HG02798 (cell line): ENCODE data around the gene MISP.
A peak's percentile ranks its signal among the peaks of the same experiment; 100 is the strongest.
"Not testable (repeated sequence)": the region's sequence is repeated elsewhere in the genome, so short reads cannot be mapped to it uniquely, and the experiment has no call there.

Experiments used
- ATAC-seq: cut with Tn5 transposase; IDR thresholded peaks from one replicate; pipeline ENCODE4 v1.9.1; 2021; ENCODE audit warnings: mild to moderate bottlenecking; ENCODE audit not compliant: unreplicated experiment, poor library complexity

The MISP gene

DNA sequence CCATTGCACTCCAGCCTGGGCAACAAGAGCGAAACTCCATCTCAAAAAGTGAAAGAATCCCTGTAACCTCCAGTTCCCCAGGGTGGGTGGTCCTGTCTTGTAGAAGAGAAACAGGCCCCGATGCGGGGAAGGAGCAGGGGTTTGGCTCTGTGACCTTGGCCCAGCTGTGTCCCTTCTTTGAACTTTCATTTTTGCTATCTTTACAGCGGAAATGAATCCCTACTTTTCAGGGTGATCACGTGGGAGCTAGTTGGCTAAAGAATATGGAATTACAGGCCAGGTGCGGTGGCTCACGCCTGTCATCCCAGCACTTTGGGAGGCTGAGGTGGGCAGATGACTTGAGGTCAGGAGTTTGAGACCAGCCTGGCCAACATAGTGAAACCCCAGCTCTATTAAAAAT is 5.8 kb upstream of the MISP start:
- not testable (repeated sequence) for ATAC-seq

DNA sequence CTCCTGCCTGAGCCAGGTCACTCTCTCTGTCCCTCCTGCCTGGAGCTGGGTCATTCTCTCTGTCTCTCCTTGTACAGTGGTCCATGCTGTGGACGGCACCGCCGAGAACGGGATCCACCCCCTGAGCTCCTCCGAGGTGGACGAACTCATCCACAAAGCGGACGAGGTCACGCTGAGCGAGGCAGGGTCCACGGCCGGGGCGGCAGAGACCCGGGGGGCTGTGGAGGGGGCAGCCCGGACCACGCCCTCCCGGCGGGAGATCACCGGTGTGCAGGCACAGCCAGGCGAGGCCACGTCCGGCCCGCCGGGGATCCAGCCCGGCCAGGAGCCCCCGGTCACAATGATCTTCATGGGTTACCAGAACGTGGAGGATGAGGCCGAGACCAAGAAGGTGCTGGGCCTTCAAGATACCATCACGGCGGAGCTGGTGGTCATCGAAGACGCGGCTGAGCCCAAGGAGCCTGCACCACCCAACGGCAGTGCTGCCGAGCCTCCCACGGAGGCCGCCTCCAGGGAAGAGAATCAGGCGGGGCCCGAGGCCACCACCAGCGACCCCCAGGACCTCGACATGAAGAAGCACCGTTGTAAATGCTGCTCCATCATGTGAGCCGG is 4.6 kb upstream of the MISP start:
- no peak for ATAC-seq

DNA sequence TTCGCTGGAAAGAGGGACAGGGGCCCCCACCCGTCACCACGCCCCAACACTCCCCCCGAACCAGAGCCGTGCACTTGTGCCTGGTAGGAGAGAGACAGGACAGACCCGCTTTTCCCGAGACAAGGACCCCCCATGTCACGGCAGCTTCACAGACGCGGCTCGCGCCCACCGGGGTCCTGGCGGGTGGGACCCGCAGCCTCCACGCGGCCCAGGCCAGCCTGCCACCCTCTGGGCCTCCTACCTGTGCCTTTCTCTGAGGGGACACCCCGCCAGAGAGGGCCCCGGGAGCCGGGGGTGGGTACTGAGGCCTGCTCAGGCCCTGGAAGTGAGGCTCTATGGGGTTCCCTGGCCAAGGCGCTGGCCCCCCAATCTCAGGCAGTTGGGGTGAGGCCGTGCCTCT is 4.0 kb upstream of the MISP start:
- ATAC-seq = no peak

DNA sequence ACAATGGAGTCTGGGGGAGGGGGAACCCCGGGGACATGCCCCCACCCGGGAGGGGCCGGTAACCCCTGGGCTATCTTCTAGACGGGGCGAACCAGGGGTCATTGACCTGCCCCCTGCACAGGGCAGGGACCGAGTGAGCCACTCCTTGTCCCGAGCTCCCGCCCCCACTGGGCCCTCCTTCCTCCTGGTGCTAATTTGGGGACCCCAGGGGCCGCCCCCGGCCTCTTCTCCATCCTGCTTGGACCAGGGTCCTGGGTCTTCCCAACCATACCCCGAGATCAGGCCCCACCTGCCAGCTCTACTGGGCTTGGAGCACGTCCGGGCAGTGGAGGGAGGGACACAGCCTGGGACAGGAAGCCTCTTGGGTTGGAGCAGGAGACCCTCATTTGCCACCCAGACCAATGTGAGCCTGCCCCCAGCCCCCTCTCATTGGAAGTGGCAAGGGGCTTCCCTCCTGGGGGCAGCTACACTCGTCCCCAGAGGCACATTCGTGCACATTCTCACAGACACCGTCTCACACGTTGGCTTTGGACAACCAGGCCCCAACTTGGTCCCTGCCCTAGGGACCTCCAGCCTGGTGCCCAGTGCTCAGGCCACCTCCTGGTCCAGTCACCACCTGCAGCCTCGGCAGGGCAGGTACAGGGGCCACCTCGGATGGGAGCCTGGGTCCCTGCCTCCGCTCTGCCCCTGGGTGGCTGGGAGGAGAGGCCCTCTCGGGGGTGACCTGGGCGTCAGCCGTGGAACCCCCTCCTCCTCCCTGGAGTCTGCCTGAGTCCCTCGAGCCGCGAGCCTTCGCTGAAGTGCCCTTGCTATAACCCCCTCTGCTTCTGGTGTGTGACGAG is 3.3 kb upstream of the MISP start:
- ATAC-seq = no peak

DNA sequence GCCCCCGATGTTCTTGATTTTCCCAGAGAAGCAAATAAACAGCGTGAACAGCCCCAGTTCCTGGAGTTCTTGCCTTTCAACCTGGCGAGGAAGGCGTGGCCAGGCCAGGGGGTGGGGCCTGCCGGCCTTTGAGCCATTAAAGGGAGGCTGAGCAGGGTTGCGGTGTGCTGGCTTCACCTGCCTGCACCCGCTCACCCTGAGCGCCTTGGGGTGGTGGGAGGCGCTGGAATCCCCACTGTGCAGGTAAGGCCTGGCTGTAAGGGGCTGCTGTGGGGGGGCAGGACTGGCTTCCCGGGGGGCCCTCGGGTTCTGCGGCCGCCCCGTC is 2.7 kb upstream of the MISP start:
- no peak for ATAC-seq

DNA sequence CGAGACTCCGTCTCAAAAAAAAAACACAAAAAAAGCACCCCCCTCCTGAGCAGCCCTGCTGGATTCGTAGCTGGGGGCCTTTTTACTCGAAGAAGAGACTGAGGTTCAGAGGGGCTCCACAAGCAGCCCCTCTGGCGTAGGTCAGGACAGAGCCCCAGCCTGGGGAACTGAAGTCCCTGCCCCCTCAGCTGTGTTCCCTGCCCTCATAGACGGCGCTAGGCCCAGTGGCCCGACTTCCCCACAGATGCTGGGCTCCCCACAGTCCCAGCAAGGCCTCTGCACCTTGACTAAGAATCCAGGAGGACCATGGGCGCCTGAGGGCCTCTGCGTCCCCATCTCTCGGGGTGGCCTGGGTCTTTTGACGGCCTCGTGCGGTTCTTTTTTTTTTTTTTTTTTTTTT is 1.1 kb upstream of the MISP start:
- no peak for ATAC-seq

DNA sequence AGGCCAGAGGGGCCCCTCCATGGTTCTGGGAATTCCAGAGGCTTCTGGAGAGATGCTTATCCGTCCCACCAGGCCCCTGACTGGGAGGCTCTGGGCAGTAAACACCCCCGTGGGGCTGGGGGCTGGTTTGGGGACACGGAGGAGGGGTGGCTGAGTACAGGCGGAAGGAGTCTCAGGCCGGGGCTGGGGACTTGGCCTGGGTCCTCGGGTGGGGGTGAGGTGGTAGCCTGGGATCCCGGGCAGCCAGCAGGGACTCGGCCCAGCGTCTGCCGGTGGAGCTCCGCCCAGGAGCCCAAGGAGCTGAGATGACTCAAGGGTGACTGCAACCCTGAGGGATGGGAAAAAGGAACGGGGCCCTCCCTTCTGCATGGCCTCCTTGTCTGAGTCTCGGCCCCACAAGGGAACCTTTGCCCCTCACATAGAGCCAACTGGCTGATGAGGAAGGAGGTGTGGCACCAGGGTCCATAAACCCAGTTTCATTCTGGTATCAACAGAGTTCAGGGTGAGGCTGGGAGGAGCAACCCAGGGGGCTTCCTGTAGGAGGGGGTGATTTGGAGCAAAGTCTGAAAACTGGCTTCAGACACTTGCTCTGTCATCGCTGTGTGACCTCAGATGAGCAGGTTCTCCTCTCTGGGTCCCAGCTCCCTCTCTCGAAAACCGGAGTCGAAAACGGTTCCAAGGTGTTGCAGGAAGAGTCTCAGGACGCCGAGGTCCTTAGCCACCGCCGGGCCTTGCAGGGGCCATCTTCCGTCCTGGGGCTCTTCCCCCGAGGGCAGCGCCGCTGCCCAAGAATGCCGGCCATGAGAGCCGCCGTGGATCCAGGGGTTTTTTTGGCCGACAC is 809 bp downstream of the MISP start:
- ATAC-seq = no peak

DNA sequence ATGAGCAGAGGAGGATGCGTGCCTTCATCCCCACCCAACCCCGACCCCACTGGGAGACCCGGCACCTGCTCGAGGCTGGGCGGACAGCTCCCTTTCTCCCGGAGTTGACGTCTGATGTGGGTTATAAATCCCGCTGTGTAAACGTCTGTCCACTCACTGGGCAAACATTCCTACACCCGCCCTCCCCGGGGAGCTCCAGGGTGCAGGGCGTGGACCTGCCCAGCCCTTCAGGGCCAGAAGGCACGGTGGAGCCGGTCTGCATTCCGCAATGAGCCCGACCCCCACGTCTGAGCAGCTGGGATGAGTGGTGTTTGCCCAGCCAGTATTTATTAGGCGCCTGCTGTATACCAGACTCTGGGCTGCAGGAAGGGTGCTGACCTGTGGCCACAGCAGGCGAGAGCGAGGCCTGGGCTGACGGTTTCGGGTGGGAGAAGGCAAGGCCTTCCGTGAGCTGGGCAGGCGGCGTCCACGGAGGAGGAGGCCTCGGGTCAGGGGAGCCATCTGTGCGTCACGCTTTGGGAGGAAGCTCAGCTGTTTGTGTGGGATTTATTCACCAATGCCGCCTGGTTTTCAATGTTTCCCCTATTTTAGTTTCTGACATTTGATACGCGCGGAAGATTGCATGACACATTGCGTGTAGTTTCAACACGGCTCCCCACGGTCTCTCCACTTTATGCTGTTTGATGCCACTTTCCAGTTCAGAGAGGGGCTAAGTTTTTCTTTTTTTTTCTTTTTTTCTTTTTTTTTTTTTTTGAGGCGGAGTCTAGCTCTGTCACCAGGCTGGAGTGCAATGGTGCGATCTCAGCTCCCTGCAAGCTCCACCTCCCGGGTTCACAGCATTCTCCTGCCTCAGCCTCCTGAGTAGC is 2.0 kb downstream of the MISP start:
- no peak for ATAC-seq

DNA sequence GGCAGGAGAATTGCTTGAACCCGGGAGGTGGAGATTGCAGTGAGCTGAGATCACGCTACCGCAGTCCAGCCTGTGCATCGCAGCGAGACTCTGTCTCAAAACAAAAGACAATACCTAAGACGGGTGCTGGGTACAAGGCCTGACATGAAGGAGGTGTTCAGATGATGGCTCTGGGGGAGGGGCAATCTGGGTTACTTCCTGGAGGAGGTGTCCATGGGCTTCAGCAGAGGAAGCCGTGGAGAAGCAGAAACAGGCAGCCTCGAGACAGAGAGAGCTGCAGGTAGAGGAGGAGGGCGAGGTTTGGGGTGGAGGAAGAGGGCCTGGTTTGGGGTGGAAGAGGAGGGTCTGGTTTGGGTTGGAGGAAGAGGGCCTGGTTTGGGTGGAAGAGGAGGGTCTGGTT is 3.6 kb downstream of the MISP start:
- no peak for ATAC-seq

DNA sequence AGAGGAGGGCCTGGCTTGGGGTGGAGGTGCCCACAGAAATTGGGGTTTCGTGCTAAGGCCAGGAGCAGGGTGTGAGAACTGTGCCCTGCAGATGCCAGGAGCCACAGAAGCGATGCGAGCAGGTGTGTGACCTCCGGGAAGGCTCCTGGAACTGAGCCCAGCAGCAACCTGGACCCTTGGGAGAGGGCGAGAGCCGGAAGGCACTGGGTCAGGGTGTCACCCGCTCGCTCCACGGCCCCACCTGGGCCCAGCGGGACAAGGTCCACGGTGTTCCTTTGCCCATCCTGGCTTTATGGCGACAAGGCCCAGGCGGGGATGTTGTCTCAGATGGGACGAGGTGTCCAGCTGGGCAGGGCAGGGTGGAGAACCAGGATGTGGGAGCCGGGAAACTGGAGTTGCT is 4.2 kb downstream of the MISP start:
- no peak for ATAC-seq

DNA sequence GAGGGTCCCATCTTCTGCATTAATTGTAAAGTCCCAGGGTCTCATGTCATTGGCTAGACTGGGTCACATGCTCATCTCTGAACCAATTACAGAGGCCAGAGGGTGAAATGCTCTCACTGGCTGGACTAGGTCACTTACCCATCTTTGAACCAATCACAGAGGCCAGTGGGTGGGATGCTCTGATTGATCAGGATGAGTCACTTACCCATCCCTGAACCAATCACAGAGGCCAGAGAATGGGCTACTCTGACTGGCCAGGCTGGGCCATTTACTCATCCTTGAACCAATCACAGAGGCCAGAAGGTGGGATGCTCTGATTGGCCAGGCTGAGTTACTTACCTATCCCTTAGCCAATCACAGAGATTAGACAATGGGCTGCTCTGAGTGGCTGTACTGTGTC is 5.3 kb downstream of the MISP start:
- peak; percentile 49 for ATAC-seq

DNA sequence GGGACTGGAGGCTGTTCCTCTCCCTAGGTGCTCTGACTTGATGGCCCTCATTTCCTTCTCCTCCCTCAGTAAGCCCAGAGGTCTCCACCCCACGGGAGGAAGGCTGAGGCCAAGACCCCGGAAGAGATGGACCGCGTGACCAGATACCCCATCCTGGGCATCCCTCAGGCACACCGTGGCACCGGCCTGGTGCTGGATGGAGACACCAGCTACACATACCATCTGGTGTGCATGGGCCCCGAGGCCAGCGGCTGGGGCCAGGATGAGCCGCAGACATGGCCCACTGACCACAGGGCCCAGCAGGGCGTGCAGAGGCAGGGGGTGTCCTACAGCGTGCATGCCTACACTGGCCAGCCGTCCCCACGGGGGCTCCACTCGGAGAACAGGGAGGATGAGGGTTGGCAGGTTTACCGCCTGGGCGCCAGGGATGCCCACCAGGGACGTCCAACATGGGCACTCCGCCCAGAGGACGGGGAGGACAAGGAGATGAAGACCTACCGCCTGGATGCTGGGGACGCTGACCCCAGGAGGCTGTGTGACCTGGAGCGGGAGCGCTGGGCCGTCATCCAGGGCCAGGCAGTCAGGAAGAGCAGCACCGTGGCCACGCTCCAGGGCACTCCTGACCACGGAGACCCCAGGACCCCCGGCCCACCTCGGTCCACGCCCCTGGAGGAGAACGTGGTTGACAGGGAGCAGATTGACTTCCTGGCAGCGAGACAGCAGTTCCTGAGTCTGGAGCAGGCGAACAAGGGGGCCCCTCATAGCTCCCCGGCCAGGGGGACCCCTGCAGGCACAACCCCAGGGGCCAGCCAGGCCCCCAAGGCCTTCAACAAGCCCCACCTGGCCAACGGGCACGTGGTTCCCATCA is 6.1 kb downstream of the MISP start:
- ATAC-seq = no peak

DNA sequence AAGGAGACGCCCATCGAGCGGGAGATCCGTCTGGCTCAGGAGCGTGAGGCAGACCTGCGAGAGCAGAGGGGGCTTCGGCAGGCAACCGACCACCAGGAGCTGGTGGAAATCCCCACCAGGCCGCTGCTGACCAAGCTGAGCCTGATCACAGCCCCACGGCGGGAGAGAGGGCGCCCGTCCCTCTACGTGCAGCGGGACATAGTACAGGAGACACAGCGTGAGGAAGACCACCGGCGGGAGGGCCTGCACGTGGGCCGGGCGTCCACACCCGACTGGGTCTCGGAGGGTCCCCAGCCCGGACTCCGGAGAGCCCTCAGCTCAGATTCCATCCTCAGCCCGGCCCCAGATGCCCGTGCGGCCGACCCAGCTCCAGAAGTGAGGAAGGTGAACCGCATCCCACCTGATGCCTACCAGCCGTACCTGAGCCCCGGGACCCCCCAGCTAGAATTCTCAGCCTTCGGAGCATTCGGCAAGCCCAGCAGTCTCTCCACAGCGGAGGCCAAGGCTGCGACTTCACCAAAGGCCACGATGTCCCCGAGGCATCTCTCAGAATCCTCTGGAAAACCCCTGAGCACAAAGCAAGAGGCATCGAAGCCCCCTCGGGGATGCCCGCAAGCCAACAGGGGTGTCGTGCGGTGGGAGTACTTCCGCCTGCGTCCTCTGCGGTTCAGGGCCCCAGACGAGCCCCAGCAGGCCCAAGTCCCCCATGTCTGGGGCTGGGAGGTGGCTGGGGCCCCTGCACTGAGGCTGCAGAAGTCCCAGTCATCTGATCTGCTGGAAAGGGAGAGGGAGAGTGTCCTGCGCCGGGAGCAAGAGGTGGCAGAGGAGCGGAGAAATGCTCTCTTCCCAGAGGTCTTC is 7.1 kb downstream of the MISP start:
- no peak for ATAC-seq

DNA sequence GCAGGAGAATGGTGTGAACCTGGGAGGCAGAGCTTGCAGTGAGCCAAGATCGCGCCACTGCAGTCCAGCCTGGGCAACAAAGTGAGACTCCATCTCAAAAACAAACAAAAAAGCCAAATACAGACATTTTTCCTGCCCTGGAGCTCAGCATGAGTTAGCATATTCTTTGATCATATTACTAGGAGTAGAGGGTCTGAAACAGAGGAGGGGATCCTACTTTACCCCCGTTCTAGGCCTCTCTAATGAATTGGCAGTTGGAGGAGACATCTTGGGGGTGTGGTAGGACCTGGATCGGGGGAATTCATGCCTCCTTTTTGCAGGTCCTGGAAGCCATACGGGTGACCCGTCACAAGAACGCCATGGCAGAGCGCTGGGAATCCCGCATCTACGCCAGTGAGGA is 12.3 kb downstream of the MISP start:
- no peak for ATAC-seq

DNA sequence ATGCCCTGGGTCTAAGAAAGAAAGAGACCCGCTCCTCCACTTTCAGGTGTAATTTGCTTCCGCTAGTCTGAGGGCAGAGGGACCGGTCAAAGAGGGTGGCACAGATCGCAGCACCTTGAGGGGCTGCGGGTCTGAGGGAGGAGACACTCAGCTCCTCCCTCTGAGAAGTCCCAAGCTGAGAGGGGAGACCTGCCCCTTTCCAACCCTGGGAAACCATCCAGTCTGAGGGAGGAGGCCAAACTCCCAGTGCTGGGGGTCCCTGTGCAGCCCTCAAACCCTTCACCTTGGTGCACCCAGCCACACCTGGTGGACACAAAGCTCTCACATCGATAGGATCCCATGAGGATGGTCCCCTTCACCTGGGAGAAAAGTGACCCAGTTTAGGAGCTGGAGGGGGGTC is 13.0 kb downstream of the MISP start:
- ATAC-seq = no peak

DNA sequence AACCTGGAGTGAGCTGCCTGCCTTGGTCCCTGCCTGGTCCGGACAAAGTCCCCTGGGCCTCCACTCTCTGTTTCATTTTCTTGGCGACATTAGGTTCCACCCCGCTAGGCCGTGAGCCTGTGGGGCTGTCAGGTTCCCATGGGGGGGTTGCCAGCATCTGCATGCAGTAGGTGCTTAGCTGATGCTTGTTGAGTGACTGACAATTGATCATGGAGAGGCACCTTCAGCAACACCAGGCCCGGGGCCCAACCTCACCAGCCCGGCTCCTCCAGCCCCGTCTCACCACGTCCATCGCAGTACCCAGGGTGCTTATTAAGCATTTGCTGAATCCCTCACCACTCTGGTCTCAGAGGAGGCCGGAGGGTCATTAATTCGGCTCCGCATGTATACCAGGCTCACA is 13.4 kb downstream of the MISP start:
- no peak for ATAC-seq

DNA sequence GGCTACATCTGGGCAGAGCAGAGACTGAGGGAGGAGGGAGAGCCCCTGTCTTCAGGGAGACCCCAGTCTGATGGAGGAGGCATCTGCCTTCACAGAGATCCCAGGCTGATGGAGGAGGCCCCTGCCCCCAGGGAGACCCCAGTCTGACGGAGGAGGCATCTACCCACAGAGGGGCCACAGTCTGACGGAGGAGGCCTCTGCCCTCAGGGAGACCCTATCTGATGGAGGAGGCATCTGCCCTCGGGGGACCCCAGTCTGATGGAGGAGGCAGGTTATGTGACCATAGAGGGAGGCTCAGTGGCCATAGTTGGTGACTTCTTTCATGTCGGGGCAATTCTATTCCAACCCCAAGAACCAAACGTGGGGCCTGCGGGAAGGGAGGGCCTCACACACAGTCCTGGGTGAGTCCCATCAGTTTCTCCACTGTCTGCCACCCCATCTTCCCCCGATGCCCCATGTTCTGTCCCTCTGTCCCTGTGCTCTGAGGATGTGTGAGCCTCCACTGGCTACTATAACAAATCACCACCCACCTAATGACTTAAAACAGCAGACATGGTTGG is 14.3 kb downstream of the MISP start:
- ATAC-seq = no peak

DNA sequence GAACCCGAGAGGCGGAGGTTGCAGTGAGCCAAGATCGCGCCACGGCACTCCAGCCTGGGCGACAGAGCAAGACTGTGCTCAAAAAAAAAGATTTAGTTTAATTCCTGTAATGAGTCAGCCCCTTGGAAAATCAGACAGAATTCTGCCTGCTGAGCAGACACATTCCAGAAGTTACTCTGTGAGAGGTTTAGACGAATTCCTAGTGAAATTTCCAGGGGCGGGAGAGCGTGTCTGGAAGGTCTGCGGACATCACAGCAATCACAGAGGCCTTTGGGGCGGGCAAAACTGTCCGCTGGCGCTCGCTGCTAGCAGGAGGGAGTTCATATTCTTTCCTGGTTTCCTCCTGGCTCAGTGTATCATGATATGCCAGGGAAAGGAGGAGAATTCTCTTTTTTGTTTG is 17.5 kb downstream of the MISP start:
- ATAC-seq = no peak
